Epidermal melanocyte (primary cell): ENCODE measurements around the gene KREMEN1.

ENCODE experiments used
- DNase-seq: peaks from one replicate; pipeline ENCODE4 v3.0.0; 2011; ENCODE audit warnings: low spot score; ENCODE audit not compliant: insufficient read length

The KREMEN1 gene

GRCh38 chr22:29149841-29150555 is 77.2 kb downstream of the KREMEN1 start:
- peak; percentile 89 for DNase-seq

GRCh38 chr22:29150701-29151100 is 77.9 kb downstream of the KREMEN1 start:
- DNase-seq = no peak

GRCh38 chr22:29151316-29151715 is 78.5 kb downstream of the KREMEN1 start:
- no peak for DNase-seq

GRCh38 chr22:29152045-29152953 is 79.5 kb downstream of the KREMEN1 start:
- no peak for DNase-seq

- DNase-seq = no peak
These were observed 80.3 kb downstream of the KREMEN1 start for GRCh38 chr22:29152954-29153719.

GRCh38 chr22:29154364-29155048 is 81.7 kb downstream of the KREMEN1 start:
- peak; percentile 36 for DNase-seq

- DNase-seq = no peak
These were observed 83.1 kb downstream of the KREMEN1 start for GRCh38 chr22:29155966-29156365.

- no peak for DNase-seq
These were observed 83.7 kb downstream of the KREMEN1 start for GRCh38 chr22:29156507-29156906.

GRCh38 chr22:29157759-29158535 is 85.1 kb downstream of the KREMEN1 start:
- DNase-seq = no peak

GRCh38 chr22:29158546-29158945 is 85.7 kb downstream of the KREMEN1 start:
- DNase-seq = no peak

- no peak for DNase-seq
These were observed 91.0 kb downstream of the KREMEN1 start for GRCh38 chr22:29163808-29164207.

- no peak for DNase-seq
These were observed 92.7 kb downstream of the KREMEN1 start for GRCh38 chr22:29165321-29166060.

GRCh38 chr22:29166180-29166579 is 93.3 kb downstream of the KREMEN1 start:
- DNase-seq = no peak

- no peak for DNase-seq
These were observed 94.4 kb downstream of the KREMEN1 start for GRCh38 chr22:29167032-29167911.

GRCh38 chr22:29171721-29172120 is 98.9 kb downstream of the KREMEN1 start:
- no peak for DNase-seq

- no peak for DNase-seq
These were observed 99.4 kb downstream of the KREMEN1 start for GRCh38 chr22:29172216-29172615.

- DNase-seq = no peak
These were observed 102.5 kb downstream of the KREMEN1 start for GRCh38 chr22:29175312-29175835.
